IPS DF 4.7 (cell line): ENCODE results near the gene B3GALT2.
A peak's percentile ranks its signal among the peaks of the same experiment; 100 is the strongest.
"Not testable (repeated sequence)": the region's sequence is repeated elsewhere in the genome, so short reads cannot be mapped to it uniquely, and the experiment has no call there.

Experiments used
- DNase-seq: peaks from one replicate; pipeline ENCODE4 v3.0.0-alpha.2; 2013; ENCODE audit warnings: low spot score; ENCODE audit errors: extremely low read depth

Gene B3GALT2, protein sequence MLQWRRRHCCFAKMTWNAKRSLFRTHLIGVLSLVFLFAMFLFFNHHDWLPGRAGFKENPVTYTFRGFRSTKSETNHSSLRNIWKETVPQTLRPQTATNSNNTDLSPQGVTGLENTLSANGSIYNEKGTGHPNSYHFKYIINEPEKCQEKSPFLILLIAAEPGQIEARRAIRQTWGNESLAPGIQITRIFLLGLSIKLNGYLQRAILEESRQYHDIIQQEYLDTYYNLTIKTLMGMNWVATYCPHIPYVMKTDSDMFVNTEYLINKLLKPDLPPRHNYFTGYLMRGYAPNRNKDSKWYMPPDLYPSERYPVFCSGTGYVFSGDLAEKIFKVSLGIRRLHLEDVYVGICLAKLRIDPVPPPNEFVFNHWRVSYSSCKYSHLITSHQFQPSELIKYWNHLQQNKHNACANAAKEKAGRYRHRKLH

DNA sequence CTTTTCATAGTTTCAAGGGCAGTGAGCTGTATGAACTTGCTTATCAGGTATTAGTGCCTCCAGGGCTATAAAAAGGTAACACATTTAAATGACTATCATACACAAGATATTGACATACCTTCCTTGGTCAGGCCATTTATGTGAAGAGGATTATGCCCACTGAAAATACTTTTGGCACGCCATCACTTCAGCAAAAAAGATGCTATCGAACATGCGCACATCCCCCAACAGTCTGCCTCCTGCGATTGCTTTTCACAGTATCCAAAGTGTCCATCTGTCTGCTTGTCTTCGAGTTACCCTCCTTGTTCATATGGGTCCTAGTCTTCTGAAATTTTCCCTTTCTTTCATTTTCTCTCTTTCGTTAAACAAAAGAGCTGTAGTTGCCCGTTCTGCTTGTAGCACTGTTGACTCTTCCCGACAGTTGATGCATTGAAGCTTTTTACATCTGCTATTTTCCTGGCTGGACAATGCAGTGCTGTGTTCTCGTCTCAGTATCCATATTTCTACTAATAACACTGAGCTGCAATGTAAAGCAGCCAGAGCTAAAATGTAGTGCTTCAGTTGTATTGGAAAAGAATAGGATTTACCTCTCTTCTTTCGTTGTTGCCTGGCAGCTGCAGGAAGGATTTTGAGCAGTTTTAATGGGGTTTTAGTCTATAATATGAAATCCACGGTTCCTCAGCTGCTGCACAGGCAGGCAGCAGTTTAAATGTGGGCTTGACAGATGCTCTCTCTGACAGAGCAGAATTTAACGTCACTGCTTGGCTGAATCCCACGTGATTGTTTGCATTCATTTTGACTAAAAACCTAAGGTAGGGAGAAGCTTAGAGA lies at the start of gene B3GALT2:
Gene B3GALT2 (minus strand): TSS at position 713 of the 831 bp plus-strand sequence. CDS start 5,051 bp downstream, outside the sequence.
- DNase-seq: no peak

DNA sequence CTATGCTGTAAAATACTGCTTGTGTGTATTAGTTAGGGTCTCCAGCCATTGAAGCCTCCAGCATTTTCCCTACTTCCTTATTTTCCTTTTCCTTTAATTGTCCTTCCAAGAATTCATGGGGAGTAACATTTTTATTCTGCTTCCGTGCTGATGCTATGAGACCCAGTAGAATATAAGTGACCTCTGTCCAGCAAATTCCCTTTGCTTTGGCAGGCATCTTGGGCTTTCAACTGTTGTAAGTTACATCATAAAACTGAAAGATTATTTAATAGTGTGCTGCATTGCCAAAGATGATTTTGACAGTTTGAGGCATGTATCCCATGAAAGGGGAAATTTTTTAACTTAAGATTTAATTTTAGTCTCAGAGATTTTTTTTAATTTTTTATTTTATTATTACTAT lies 48.1 kb upstream of the B3GALT2 start:
- no peak for DNase-seq

DNA sequence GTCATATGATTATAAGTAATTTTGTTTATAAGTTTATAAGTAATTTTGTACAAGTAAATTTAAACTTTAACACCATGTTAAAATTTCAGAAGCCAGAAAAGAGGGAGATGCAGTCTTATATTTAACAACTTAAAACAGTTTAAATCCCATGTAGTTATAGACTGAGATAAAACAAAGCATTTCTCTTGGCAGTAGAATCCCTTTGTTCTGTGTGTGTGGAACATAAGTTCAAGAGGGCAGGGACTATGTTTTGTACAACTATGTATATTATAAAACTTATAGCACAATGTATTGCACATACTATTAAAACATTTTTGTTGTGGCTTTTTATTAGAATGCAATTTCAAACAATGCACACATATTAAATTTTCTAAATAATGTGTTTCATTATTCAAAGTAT lies 44.7 kb upstream of the B3GALT2 start:
- DNase-seq: not testable (repeated sequence)

DNA sequence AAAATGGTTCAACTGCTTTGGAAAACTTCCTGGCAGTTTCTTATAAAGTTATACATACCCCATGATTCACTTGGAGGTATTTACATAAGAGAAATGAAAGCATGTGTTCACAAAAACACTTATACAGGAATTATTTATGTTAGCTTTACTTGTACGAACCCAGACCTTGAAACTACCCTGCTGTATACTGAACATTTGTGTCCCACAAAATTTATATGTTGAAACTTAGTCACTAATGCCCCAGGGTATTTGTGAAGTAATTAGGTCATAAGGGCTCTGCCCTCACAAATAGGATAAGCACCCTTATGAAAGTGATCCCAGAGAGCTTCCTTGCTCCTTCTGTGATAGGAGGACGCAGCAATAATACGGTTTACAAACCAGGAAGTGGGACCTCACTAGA lies 42.7 kb upstream of the B3GALT2 start:
- no peak for DNase-seq

DNA sequence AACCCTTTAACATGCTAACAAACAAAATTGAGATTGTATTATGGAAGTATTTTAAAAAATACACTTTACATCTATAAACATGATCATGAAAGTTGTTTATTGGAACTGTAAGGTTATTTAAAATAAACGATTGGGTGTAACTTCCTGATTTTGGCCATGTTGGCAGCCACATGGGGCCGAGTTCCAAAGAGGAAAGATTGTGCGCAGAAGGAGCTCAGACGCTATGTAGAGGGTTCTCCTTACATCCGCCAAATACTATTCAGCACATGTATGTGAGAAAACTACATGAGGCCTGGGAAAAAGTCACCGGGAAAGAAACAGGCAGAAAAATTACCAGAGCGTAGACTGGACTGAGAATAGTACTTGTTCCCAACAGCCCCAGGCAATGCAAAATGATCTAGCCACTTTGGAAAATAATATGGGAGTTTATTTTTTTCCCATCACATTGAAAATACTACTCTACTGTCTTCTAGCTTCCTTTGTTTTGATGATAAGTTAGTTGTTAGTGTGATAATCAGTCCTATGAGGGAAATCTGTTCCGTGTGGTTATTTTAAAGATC lies 35.7 kb upstream of the B3GALT2 start:
- DNase-seq: no peak

DNA sequence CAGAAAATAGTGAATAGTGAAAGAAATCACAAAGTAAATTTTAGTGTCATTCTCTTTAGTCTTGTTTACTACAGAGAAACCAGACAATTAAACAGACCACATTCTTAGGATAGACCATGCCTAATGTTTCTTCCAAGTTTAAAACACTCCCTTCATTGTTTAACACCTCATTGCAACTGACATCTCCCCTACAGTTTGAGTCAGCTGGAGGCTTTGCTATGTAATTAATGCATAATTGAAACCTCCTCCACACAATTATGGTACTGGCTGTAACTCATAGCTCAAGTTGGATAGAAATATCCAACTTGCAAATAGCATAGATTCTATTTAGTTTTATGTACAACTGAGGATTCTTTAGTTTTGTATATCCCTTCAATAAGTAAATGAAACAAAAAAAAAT lies 35.2 kb upstream of the B3GALT2 start:
- no peak for DNase-seq

DNA sequence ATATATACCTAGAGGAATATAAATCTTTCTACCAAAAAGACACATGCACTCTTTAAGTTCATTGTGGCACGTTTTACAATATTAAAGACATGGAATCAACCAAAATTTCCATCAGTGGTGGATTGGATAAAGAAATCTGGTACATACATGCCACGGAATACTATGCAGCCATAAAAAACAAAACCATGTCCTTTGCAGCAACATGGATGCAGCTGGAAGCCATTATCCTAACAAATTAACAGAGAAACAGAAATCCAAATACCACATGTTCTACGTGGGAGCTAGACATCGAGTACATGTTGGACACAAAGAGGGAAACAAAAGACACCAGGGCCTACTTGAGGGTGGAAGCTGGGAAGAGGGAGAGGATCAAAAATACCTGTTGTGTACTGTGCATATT lies 33.0 kb upstream of the B3GALT2 start:
- DNase-seq: no peak

DNA sequence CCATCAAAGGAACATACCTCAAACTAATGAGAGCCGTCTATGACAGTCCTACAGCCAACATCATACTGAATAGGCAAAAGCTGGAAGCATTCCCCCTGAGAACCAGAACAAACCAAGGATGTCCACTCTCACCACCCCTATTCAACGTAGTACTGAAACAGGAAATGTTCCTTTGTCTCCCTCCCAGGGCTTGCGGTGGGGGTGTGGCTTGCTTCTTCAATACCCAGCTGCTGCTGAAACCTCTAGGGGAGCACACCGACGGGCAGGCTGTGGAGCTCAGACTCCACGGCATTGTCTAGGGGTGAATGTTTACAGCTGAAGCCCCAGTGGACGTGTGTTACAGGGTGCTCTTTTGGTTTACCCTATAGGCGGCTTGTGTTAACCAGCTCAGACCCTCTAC lies 30.5 kb upstream of the B3GALT2 start:
- peak; percentile 30 for DNase-seq

DNA sequence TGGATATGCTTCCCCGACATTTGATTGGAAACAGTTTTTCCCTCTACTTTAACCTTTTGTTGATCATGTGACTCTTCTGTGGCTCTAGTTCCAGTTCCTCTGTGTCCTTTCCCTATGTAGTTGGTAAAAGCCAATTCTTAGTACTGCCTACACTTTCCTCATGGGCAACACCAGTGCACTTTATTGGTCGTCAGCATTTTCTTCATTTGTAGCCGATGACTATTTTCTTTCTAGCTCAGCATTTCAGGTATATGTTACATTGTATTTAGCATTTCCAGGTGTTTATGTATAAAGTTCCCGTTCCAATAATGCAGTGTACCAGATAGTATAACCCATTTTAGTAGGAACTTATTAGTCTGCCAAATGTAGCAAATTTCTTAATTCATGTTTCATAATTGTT lies 27.6 kb upstream of the B3GALT2 start:
- no peak for DNase-seq

DNA sequence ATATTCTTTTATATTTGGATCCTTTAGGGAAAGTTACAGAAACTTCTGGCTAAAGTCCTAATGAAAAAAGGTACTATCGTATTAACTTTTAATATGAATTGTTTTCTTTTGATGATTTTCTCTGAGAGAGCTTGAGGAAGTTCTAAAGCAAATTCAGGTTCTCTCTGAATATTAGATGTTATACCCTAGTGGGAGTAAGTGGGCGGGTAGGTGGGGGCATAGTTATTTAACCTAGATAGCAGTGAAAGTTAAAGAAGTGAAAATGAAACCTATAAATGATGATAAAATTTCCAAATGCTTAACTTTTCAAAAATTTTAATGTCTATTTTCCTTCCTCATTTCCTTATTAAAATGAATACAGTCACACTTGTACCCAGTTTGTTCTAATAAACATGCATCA lies 26.2 kb upstream of the B3GALT2 start:
- no peak for DNase-seq

DNA sequence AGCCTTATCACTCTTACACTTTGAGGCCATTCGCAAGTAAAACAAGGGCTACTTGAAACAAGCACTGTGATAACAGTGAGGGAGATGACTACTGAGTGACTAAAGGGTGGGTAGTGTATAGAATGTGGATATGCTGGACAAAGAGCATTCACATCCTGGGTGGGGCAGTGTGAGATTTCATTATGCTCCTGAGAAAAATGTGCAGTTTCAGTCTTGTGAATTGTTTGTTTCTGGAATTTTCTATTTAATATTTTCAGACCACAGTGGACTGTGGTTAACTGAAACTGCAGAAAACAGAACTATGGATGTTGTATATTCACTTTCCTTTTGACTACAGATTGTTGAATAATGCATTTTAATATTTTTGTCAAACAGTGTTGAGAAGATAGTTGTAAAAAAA lies 25.1 kb upstream of the B3GALT2 start:
- no peak for DNase-seq

DNA sequence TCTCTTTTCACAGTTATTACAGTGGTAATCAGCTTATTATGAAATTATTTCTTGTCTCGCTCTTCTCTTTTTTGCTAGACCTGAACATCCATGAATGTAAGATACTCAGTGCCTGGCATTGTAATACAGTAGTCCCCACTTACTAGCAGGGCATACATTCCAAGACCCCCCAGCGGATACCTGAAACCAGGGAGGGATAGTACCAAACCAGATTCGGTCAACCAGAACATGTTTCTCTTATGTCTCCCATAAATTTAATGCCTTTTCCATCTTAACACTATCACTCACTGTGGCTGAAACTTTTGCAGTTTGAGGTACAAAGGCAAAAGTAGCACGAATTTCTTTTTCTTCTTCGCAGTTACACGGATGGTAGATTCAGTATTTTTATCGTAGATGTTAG lies 24.6 kb upstream of the B3GALT2 start:
- DNase-seq: no peak

DNA sequence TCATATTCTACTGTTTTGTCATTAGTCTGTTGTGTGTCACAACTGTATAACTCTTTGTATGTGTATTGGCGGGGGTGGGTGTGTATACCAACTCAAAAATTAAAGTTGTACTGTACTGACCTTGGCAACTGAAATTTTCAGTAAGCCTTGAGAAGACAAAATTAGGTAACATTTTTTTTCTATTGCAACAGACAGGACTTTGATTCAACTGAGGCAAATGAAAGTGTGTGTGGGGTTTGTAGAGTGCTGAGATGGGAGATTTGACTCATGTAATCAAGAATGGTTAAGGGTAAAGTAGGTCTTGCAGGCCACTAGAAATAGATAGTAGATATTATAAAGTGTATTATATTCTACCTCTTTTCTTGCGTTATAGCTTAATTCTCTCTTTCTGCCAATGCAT lies 14.6 kb upstream of the B3GALT2 start:
- DNase-seq: no peak

DNA sequence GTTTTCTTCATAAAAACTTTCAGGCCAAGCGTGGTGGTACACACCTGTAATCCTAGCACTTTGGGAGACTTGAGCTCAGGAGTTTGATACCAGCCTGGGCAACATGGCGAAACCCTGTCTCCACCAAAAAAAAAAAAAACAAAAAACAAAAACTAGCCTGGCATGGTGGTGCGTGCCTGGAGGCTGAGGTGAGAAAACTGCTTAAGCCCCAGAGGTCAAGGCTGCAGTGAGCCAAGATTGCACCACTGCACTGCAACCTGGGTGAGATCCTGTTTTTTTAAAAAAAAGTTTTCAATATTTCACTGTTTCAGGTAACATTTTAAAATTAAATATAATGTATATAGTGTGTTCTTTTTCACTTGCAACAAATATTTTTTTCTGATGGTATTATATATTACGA lies 13.5 kb upstream of the B3GALT2 start:
- no peak for DNase-seq

DNA sequence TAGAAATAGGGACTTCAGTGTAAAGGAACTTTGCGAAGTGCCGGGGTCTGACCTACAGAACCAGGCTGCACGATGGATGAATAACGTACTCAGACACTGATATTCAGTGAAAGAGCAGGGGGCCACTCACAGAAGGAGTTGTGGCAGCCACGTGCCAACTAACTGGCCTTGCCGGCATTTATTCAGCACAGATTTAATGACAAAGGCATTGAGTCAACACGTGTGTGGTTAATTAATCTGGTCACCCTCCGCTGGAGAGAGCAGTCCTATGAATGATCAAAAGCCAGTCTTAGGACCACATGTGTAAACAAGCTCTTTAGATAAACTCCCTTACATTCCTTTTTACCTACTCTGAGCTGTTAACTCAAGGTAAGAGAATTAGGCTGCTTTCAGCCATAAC lies 6.2 kb upstream of the B3GALT2 start:
- DNase-seq: no peak

DNA sequence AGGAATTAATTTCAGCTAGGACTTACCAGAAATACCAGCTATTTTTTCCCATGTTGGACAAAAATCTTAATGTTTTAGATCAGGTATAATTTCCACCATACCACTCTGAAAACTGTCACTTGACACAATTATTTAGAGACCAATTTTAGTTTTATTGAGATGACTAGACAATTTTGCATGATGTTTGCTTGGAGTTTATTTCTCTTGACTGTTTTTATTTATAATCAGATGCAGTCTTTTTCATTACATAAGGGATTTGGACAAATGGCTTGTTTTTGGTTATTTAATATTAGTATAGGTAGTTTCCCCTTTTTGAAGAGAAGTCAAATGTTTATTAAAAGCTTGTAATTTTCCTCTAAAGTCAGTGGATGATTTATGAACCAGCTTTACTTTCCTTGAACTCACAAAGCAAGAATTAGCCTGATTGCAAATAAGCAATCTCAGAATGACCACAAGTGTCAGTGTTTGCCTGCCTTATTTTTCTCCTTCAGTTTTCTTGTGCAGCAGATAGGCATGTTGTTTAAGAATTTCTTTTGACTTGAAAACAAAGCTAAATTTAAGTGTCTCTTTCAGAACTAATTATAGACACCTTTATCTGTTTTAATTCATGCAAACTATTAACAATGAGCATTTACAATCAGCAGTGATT lies 3.8 kb upstream of the B3GALT2 start:
- no peak for DNase-seq

DNA sequence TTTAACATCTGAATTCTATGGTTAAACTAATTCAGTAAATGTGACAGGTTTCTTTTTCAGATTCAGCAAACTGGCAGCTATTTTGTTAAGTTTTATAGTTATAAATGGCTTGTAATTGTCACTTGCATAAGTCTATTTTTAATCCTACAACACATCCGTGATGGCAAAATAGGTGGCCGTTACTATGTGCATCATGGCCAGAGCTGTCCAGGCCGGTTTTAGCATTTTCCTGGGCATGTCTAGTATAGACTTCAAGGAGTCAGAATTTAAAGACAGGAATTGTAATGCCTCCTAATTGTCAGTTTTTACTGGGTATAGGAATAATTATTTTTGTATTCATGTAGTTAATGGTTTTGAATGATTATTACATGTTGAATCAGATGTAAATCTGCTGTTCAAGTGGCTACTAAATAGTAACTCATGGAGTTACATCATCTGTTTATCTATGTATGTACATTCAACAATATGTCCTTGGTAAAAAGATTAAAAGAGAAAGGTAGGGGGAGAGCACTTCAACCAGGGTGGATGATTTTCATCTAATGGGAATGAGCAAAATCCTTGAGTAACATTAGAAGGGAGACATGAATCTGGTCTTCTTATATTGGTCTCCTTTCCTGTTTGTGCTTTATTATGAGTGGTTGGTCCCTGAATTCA lies 3.2 kb upstream of the B3GALT2 start:
- no peak for DNase-seq

DNA sequence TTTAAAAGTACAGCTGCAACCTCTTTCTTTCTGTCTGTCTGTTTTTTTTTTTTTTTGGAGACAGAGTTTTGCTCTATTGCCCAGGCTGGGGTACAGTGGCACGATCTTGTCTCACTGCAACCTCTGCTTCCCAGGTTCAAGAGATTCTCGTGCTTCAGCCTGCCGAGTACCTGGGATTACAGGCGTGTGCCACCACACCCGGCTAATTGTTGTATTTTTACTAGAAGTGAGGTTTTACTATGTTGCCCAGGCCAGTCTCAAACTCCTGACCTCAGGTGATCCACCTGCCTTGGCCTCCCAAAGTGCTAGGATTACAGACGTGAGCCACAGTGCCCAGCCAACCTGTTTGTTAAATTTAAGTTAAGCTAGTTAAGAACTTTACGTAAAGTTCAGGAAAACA lies 2.5 kb upstream of the B3GALT2 start:
- DNase-seq: not testable (repeated sequence)

DNA sequence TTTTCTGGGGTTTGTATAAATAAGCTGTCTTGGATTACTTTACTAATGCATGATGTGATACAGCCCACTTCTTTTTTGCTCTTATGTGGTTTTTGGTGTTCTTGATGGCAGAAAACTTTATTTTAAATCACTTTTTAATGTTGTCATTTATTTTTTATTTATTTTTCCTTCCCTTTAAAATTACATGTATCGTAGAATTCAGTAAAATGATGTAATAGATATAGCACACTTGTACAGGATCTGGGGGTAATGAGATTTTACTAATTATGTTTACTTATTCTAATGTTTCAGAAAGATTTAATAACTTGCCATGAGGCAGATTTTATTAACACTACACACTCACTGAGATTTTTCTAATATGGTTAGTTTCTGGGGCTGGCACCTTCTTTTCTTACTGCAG lies 701 bp upstream of the B3GALT2 start:
- DNase-seq: no peak

DNA sequence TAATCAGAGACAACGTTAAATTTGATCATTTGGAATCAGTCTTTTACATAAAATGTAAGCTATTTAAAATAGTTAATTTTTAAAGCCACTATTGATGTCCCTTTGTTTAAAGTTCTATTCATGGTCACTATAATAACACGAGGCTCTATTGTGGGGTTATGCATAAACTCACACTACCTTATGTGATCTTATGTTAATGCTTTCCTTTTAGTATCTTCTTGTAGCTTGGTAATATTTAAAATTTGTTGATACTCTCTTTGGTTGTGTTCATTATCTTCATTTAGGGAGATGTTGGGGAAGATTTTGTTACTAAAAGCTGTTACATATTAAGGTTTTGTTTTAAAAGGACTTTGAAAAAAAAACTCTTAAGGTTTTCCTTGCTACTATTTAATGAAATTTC lies 1.2 kb downstream of the B3GALT2 start:
- DNase-seq: no peak

DNA sequence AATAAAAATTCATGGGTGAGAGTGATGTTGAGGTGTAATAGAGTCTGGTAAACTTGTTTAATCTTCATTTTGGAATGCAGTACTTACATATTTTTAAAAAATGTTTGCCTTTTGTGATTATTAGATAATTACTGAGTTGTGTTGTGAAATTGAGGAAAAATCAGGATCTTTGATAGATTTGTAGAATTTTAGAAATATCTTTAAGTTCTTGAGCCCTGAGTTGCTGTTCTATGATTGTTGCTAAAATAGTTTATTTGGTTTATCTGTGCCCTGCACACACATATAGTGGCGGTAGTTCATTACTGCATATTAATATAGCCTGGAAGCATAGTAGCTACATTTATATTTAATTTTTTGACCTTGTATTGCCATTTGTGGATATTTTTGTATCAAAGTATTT lies 1.6 kb downstream of the B3GALT2 start:
- no peak for DNase-seq
